IMR-90 (cell line): ENCODE data around the gene KCNK10. TPM values are rescaled to one million over a fixed set of nuclear protein-coding genes. Genes with fewer than 3 reads are reported as not detected.

Experiments
- ATAC-seq: fragments of 200-7000 bp; cut with Tn5 transposase; 2 replicates; pipeline ENCODE4 v1.9.1; 2020; ENCODE audit warnings: low read depth, mild to moderate bottlenecking, moderate library complexity
- BruUV-seq: library from RNA; stranded (reverse); fragments of 400-500 nt; replicated peaks from 2 replicates; lab custom pipeline; 2021; lab: Mats Ljungman, UMichigan
- CTCF ChIA-PET: fragments of 300-600 bp; formaldehyde crosslinking; extraction: SDS; loops from one replicate; lab custom pipeline; 2021; ENCODE audit warnings: antibody characterized with exemption; lab: Yijun Ruan, JAX
- POLR2A ChIA-PET: fragments of 300-600 bp; sonication (Branson Sonifier 250); formaldehyde crosslinking; loops from one replicate; lab custom pipeline; 2022; ENCODE audit warnings: antibody characterized with exemption; ENCODE audit not compliant: unreplicated experiment; lab: Charles Lee
- DNase-seq: peaks from one replicate; pipeline ENCODE4 v3.0.0; 2013
- H2AFZ ChIP-seq: replicated peaks from 2 replicates; pipeline ENCODE3; 2013; ENCODE audit warnings: low read length, mild to moderate bottlenecking; ENCODE audit not compliant: poor library complexity
- H2AK5ac ChIP-seq: 2 replicates; pipeline ENCODE4 v1.6.1; 2013; ENCODE audit warnings: low read depth, low read length, inconsistent platforms
- H2AK9ac ChIP-seq: replicated peaks from 2 replicates; pipeline ENCODE3; 2013; ENCODE audit warnings: mild to moderate bottlenecking, low read depth, low read length, moderate library complexity; ENCODE audit not compliant: poor library complexity
- H2BK120ac ChIP-seq: 2 replicates; pipeline ENCODE4 v1.6.1; 2013; ENCODE audit warnings: low read depth, low read length, inconsistent platforms
- H2BK15ac ChIP-seq: 3 replicates; pipeline ENCODE4 v1.6.1; 2013; ENCODE audit warnings: low read depth, low read length, inconsistent platforms
- H2BK20ac ChIP-seq: 2 replicates; pipeline ENCODE4 v1.6.1; 2013; ENCODE audit warnings: low read depth, mild to moderate bottlenecking, inconsistent platforms, low read length, moderate library complexity
- H2BK5ac ChIP-seq: 2 replicates; pipeline ENCODE4 v1.6.1; 2013; ENCODE audit warnings: mild to moderate bottlenecking, low read depth, low read length, inconsistent platforms; ENCODE audit not compliant: poor library complexity, severe bottlenecking
- H3K14ac ChIP-seq: replicated peaks from 2 replicates; pipeline ENCODE4 v1.6.1; 2013; ENCODE audit warnings: low read depth, low read length, inconsistent platforms
- H3K18ac ChIP-seq: 2 replicates; pipeline ENCODE4 v1.6.1; 2013; ENCODE audit warnings: low read depth, low read length, control low read depth
- H3K23ac ChIP-seq: 2 replicates; pipeline ENCODE4 v1.6.1; 2013; ENCODE audit warnings: low read depth, low read length, inconsistent platforms
- H3K27ac ChIP-seq: 2 replicates; pipeline ENCODE4 v1.5.1; 2013; ENCODE audit warnings: mild to moderate bottlenecking, control low read depth, low read length; ENCODE audit not compliant: insufficient read depth
- H3K27me3 ChIP-seq: 2 replicates; pipeline ENCODE4 v1.6.1; 2013; ENCODE audit warnings: low read length; ENCODE audit not compliant: control insufficient read depth, insufficient read depth
- H3K36me3 ChIP-seq: 2 replicates; pipeline ENCODE4 v1.6.1; 2013; ENCODE audit warnings: low read length, mixed read lengths; ENCODE audit not compliant: control insufficient read depth, insufficient read depth
- H3K4ac ChIP-seq: 2 replicates; pipeline ENCODE4 v1.6.1; 2013; ENCODE audit warnings: low read depth, low read length, inconsistent platforms
- H3K4me1 ChIP-seq: 2 replicates; pipeline ENCODE4 v1.6.1; 2013; ENCODE audit warnings: low read length, mixed read lengths; ENCODE audit not compliant: control insufficient read depth, insufficient read depth
- H3K4me2 ChIP-seq: 2 replicates; pipeline ENCODE4 v1.6.1; 2013; ENCODE audit warnings: low read depth, mild to moderate bottlenecking, control low read depth, low read length, moderate library complexity
- H3K4me3 ChIP-seq: 2 replicates; pipeline ENCODE4 v1.5.1; 2013; ENCODE audit warnings: low read depth, mild to moderate bottlenecking, control low read depth, low read length, moderate library complexity; ENCODE audit not compliant: insufficient read depth
- H3K56ac ChIP-seq: 2 replicates; pipeline ENCODE4 v1.6.1; 2013; ENCODE audit warnings: low read length, inconsistent platforms; ENCODE audit not compliant: insufficient read depth; ENCODE audit errors: extremely low read depth
- H3K79me1 ChIP-seq, 2 experiments: 2 replicates each; pipeline ENCODE4 v1.6.1; 2013; ENCODE audit warnings: low read length in 2 of 2, inconsistent platforms in 1 of 2, low read depth in 1 of 2
- H3K9ac ChIP-seq: 2 replicates; pipeline ENCODE4 v1.6.1; 2013; ENCODE audit warnings: low read depth, low read length, control low read depth
- H3K9me1 ChIP-seq: 2 replicates; pipeline ENCODE4 v1.6.1; 2013; ENCODE audit warnings: low read length, inconsistent platforms; ENCODE audit not compliant: insufficient read depth
- H3K9me3 ChIP-seq: 2 replicates; pipeline ENCODE4 v1.6.1; 2013; ENCODE audit warnings: low read length; ENCODE audit not compliant: control insufficient read depth, insufficient read depth
- H4K20me1 ChIP-seq: 2 replicates; pipeline ENCODE4 v1.6.1; 2013; ENCODE audit warnings: low read length, inconsistent platforms; ENCODE audit not compliant: insufficient read depth
- H4K5ac ChIP-seq: 2 replicates; pipeline ENCODE4 v1.6.1; 2013; ENCODE audit warnings: mild to moderate bottlenecking, low read depth, low read length, control low read depth
- H4K8ac ChIP-seq, 2 experiments: 2 replicates each; pipeline ENCODE4 v1.6.1; 2013; ENCODE audit warnings: low read depth in 2 of 2, low read length in 2 of 2, control low read depth in 1 of 2, inconsistent platforms in 1 of 2
- H4K91ac ChIP-seq: 2 replicates; pipeline ENCODE4 v1.6.1; 2013; ENCODE audit warnings: low read depth, low read length, inconsistent platforms; ENCODE audit not compliant: insufficient read depth
- BHLHE40 ChIP-seq: fragments of 150-350 bp; IDR thresholded peaks from 2 replicates; pipeline ENCODE4 v1.6.1; 2016; ENCODE audit warnings: mild to moderate bottlenecking, low read depth, low read length
- CEBPB ChIP-seq: IDR thresholded peaks from 2 replicates; pipeline ENCODE4 v1.6.1; 2012; ENCODE audit warnings: low read depth, low read length, improper control_type of control experiment
- CHD1 ChIP-seq: IDR thresholded peaks from 2 replicates; pipeline ENCODE4 v1.6.1; 2012; ENCODE audit warnings: low read depth, low read length, improper control_type of control experiment
- CTCF ChIP-seq: conservative IDR thresholded peaks from 2 replicates; pipeline ENCODE4 v1.5.1; 2012; ENCODE audit warnings: mild to moderate bottlenecking, low read depth, low read length, improper control_type of control experiment
- ELK1 ChIP-seq: fragments of 150-350 bp; IDR thresholded peaks from 2 replicates; pipeline ENCODE4 v1.6.1; 2016; ENCODE audit warnings: low read depth, mild to moderate bottlenecking, low read length, moderate library complexity, borderline replicate concordance
- MAFK ChIP-seq: IDR thresholded peaks from 2 replicates; pipeline ENCODE4 v1.6.1; 2012; ENCODE audit warnings: low read depth, low read length, improper control_type of control experiment
- MAZ ChIP-seq: IDR thresholded peaks from 2 replicates; pipeline ENCODE4 v1.6.1; 2012; ENCODE audit warnings: low read depth, mild to moderate bottlenecking, low read length, improper control_type of control experiment, moderate library complexity, borderline replicate concordance
- MXI1 ChIP-seq: IDR thresholded peaks from 2 replicates; pipeline ENCODE4 v1.6.1; 2012; ENCODE audit warnings: low read depth, mild to moderate bottlenecking, low read length, moderate library complexity, borderline replicate concordance
- NFE2L2 ChIP-seq: fragments of 150-350 bp; IDR thresholded peaks from 2 replicates; pipeline ENCODE4 v1.6.1; 2016; ENCODE audit warnings: low read depth, mild to moderate bottlenecking, low read length
- POLR2A ChIP-seq: IDR thresholded peaks from 2 replicates; pipeline ENCODE4 v1.6.1; 2012; ENCODE audit warnings: mild to moderate bottlenecking, low read depth, low read length
- RAD21 ChIP-seq: IDR thresholded peaks from 2 replicates; pipeline ENCODE4 v1.6.1; 2012; ENCODE audit warnings: low read length, improper control_type of control experiment
- RCOR1 ChIP-seq: IDR thresholded peaks from 2 replicates; pipeline ENCODE4 v1.6.1; 2012; ENCODE audit warnings: mild to moderate bottlenecking, low read length, improper control_type of control experiment; ENCODE audit not compliant: insufficient replicate concordance
- RFX5 ChIP-seq: IDR thresholded peaks from 2 replicates; pipeline ENCODE4 v1.8.0; 2012; ENCODE audit warnings: low read depth, mild to moderate bottlenecking, low read length, moderate library complexity
- SMC3 ChIP-seq: fragments of 150-350 bp; IDR thresholded peaks from 2 replicates; pipeline ENCODE4 v1.6.1; 2016; ENCODE audit warnings: low read depth, mild to moderate bottlenecking, antibody characterized with exemption, low read length, moderate library complexity
- WGBS, 2 experiments: methylation state at CpG; one replicate each; pipeline versions ENCODE4 v1.1.5 to v1.1.7; 2013; ENCODE audit warnings: missing lambda C conversion rate in 2 of 2; ENCODE audit not compliant: insufficient read length in 1 of 2; ENCODE audit errors: extremely low coverage in 2 of 2; 5-methylcytosine and 5-hydroxymethylcytosine counted together
- dilution Hi-C: fragments of 300-500 bp; cut with HindIII; formaldehyde crosslinking; loops from one replicate; pipeline ENCODE4 v1.14.3; 2018; ENCODE audit warnings: low sequenced_read_pairs; ENCODE audit not compliant: unreplicated experiment
- in situ Hi-C: fragments of 300-500 bp; cut with MboI; formaldehyde crosslinking; loops from 3 replicates; pipeline ENCODE4 v1.14.3; 2019; ENCODE audit warnings: low sequenced_read_pairs, inconsistent platforms, mixed read lengths
- intact Hi-C: fragments of 100-400 bp; cut with micrococcal nuclease; formaldehyde crosslinking; loops from 2 replicates; pipeline ENCODE4 v1.10.0; 2022
- polyA plus RNA-seq, 3 experiments: library from polyadenylated mRNA; depleted of rRNA; stranded (reverse); fragments of >200 nt; gene quantifications; 2 replicates each; pipeline ENCODE4 v1.2.3, GENCODE V29; 2012; ENCODE audit warnings: low replicate concordance in 1 of 3
- total RNA-seq: library from RNA; depleted of rRNA; stranded (reverse); fragments of >200 nt; gene quantifications from 2 replicates; pipeline ENCODE4 v1.2.3, GENCODE V29; 2012
- TF ChIP-seq, protein P1 (sequence below): fragments of 150-350 bp; IDR thresholded peaks from 2 replicates; pipeline ENCODE4 v1.6.1; 2017; ENCODE audit warnings: mild to moderate bottlenecking, antibody characterized with exemption, low read length, low read depth

KCNK10 gene
- total and polyA plus RNA-seq, 2 of the 4 experiments (the other 2 are of a cell fraction): not detected

DNA sequence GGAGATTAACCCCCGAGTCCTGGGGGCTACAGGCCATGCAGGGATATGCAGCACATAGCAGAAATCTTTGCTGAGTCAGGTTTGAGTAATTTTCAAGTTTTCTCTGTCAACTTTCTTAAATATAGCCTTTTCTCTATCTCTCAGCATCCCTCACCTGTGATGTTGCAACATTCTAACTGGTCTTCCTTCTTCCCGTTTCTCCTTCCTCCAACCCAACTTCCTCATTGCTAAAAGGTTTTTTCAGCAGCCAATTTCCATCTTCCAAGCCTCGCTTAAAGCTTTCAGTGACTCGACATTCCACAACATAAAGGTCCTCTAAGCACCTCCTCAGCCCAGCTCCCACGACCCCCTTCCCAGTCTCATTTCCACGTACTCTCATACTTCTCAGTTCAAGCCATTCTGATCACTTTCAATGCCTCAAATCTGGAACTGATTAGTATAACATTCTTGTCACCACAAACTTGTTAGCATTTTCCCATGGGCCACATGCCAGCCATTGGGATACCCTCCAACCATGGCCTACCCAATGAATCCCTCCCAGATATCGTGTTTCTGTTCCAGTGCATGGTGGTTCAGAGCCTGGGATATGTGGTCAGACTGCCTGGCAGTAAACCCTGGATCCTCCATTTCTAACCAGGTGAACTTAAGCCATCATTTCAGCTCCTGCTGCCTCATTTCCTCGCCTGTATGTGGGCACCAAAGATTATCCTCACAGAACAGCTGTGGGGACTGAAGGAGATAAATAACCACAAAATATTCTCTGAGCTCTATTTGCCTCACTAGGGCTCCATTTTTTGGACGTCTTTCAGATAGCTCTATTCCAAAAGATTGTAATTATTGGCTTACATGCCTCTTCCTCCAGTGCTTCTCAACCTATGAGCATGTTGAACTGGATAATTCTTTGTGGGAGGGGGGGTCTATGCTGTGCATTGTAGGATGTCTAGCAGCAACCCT, 65.8 kb downstream of the KCNK10 start:
- in situ Hi-C loops: no loop called here
- POLR2A ChIA-PET: no interaction called here
- CTCF ChIA-PET: no interaction called here

More for the DNA sequence above, 65.8 kb downstream of the KCNK10 start:
- no peak for TF ChIP-seq MAZ
- no peak for TF ChIP-seq CEBPB
- no peak for TF ChIP-seq CTCF
- TF ChIP-seq RFX5: no peak
- TF ChIP-seq NFE2L2: no peak
- no peak for TF ChIP-seq CHD1
- no peak for TF ChIP-seq RAD21
- no peak for TF ChIP-seq RCOR1
- no peak for TF ChIP-seq MXI1
- no peak for TF ChIP-seq SMC3
- TF ChIP-seq POLR2A: no peak
- TF ChIP-seq BHLHE40: no peak
- no peak for TF ChIP-seq MAFK
- TF ChIP-seq ELK1: no peak
- TF ChIP-seq, protein P1, sequence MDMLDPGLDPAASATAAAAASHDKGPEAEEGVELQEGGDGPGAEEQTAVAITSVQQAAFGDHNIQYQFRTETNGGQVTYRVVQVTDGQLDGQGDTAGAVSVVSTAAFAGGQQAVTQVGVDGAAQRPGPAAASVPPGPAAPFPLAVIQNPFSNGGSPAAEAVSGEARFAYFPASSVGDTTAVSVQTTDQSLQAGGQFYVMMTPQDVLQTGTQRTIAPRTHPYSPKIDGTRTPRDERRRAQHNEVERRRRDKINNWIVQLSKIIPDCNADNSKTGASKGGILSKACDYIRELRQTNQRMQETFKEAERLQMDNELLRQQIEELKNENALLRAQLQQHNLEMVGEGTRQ: no peak
- Histone ChIP-seq H3K23ac (no peak overlapping the region), H2AK9ac (no peak overlapping the region), H3K4me3 (no peak overlapping the region), H3K4me2 (no peak overlapping the region), H4K8ac (no peak overlapping the region), H3K9me3 (no peaks in the 10 kb centered on the region), H2BK120ac (no peak overlapping the region), H3K36me3 (no peaks in the 10 kb centered on the region), H2AFZ (no peak overlapping the region), H3K18ac (no peak overlapping the region), H2BK20ac (no peak overlapping the region), H3K56ac (no peak overlapping the region), H4K5ac (no peak overlapping the region), H2BK5ac (no peak overlapping the region), H2AK5ac (no peak overlapping the region), H3K9ac (no peak overlapping the region), H2BK15ac (no peak overlapping the region), H3K9me1 (no peaks in the 10 kb centered on the region), H4K20me1 (no peaks in the 10 kb centered on the region), H3K79me1 (no peaks in the 10 kb centered on the region), H4K91ac (no peak overlapping the region), H3K4ac (no peak overlapping the region), H3K4me1 (no peaks in the 10 kb centered on the region), H3K14ac (no peak overlapping the region), H3K27me3 (no peaks in the 10 kb centered on the region), H3K27ac (no peak overlapping the region)
- DNase-seq: no peak
- intact Hi-C loops: no loop called here
- ATAC-seq: no peak
- 21% methylated on average over 6 of the region's 9 CpGs; no CpG with 5 or more reads in 1 of the 2 experiments for WGBS, 2 experiments
- dilution Hi-C loops: no loop called here
- no TSS peak for BruUV-seq
